Posterior vena cava (tissue), 2 donors: Measurements from ENCODE around the gene ITGA1. TPM values are rescaled to one million over a fixed set of nuclear protein-coding genes. Genes with fewer than 3 reads are reported as not detected.

Source experiments
- DNase-seq: peaks from one replicate; pipeline ENCODE4 v3.0.0-alpha.2; 2020; ENCODE audit warnings: low spot score
- intact Hi-C, 2 donors: fragments of 100-400 bp; cut with DNase I; formaldehyde crosslinking; loops; one replicate each; pipeline versions ENCODE4 v1.14.1 to v1.14.2; 2022 to 2023
- total RNA-seq, 2 donors: library from RNA; stranded (reverse); fragmentation: NEBNext Ultra II Directional; extraction: Animal tissue kit (Norgen Biotek cat#: 25700); gene quantifications; one replicate each; pipeline ENCODE4 v1.2.1, GENCODE V29; 2021
- donor health status: DM: yes; HTN: yes; CAD: no.
- donor health status: DM: yes; HTN: yes; CAD: no.

Gene ITGA1
- total RNA-seq, 2 donors from 2014 or later: 134 to 213 TPM

- DNase-seq: no peak
- intact Hi-C loops: no loop called here
These were observed 119.1 kb downstream of the ITGA1 start for GRCh38 chr5:52906845-52907244.

- no peak for DNase-seq
- intact Hi-C loops: no loop called here
These were observed 121.5 kb downstream of the ITGA1 start for GRCh38 chr5:52909192-52909591.

- DNase-seq: no peak
- intact Hi-C loops: loop anchor here in 1 of 2 donors (10.0 kb wide), 2 partner anchors 105 to 245 kb away; no protein-coding TSS in a partner anchor
These were observed 122.4 kb downstream of the ITGA1 start for GRCh38 chr5:52910071-52910470.

- no peak for DNase-seq
These were observed 127.6 kb downstream of the ITGA1 start for GRCh38 chr5:52915176-52915875.

GRCh38 chr5:52920929-52921328 is 133.2 kb downstream of the ITGA1 start:
- no peak for DNase-seq
- intact Hi-C loops: loop anchor here in 1 of 2 donors (10.0 kb wide), 1 partner anchor 226 kb away; no protein-coding TSS in a partner anchor

More at GRCh38 chr5:52915176-52915875, 127.6 kb downstream of the ITGA1 start:
- intact Hi-C loops: loop anchor here (5.0 to 10.0 kb wide), 4 partner anchors 111 to 251 kb away; partner anchors contain the start of genes ITGA1 (in 1 of the 2) and PELO (in 1 of the 2)

GRCh38 chr5:52922384-52922783 is 134.7 kb downstream of the ITGA1 start:
- intact Hi-C loops: loop anchor here in 1 of 2 donors (10.0 kb wide), 1 partner anchor 228 kb away; no protein-coding TSS in a partner anchor
- no peak for DNase-seq

GRCh38 chr5:52924456-52924855 is 136.7 kb downstream of the ITGA1 start:
- intact Hi-C loops: loop anchor here in 1 of 2 donors (10.0 kb wide), 1 partner anchor 230 kb away; no protein-coding TSS in a partner anchor
- DNase-seq: no peak

GRCh38 chr5:52925001-52925400 is 137.3 kb downstream of the ITGA1 start:
- no peak for DNase-seq
- intact Hi-C loops: loop anchor here in 1 of 2 donors (10.0 kb wide), 1 partner anchor 230 kb away; no protein-coding TSS in a partner anchor

DNA sequence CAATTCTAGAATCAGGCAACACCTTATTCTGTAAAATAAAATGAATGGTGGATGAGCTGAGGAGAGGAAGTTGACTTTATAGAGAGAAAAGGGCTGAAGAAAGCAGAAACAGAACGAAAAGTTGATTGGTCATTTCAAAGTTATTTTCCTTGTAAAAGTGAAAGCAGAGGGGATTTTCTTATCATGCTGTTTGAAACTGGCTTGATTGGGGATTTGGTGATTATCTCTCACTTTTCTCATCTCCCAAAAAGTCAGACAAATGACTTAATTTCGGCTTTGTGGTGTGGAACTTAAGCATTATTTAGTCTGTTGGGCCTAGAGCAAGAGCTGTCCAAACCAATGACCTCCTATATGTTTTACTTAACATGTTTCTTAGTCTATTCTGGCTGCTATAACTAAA is 141.0 kb downstream of the ITGA1 start:
- DNase-seq: no peak
- intact Hi-C loops: loop anchor here in 1 of 2 donors (10.0 kb wide), 1 partner anchor 234 kb away; no protein-coding TSS in a partner anchor

GRCh38 chr5:52938226-52938625 is 150.5 kb downstream of the ITGA1 start:
- no peak for DNase-seq
- intact Hi-C loops: no loop called here

DNA sequence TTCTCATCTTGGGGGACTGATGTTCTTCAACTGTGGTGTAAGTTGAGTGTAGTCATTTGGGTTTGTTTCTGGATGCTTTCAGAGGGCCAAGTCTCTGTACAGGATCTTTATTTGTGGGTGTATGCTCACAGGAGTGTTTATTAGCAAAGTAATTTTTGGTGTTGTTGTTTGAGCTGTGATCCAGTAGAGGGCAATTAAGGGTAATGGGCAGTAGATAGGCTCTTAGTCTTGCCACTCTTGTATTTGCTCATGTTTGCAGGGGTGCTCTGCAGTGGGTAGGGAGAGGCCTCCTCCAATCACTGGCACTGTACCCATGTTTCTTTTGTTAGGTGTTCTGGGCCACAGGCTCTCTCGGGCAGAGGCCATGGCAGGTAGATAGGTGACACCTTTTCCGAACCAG is 155.6 kb downstream of the ITGA1 start:
- DNase-seq: no peak
- intact Hi-C loops: no loop called here

- intact Hi-C loops: no loop called here
- no peak for DNase-seq
These were observed 156.1 kb downstream of the ITGA1 start for GRCh38 chr5:52943808-52944207.

DNA sequence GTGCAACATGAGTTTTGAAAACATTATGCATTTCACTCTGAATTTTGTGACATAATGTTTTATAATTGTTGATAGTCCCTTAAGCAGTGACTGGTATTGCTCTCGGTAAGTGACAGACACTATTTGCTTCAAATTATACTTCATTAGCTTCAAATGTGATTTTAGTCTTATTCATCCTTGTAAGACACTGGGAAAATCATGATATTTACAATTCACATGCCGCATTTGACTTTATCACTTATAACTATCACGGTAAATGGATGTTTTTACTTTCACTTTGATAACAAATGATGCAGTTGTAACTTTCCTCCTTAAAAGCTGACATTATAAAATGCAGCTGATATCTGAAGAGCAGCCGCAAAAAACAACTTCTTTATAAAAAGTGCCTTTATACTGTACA is 157.3 kb downstream of the ITGA1 start:
- no peak for DNase-seq
- intact Hi-C loops: no loop called here

DNA sequence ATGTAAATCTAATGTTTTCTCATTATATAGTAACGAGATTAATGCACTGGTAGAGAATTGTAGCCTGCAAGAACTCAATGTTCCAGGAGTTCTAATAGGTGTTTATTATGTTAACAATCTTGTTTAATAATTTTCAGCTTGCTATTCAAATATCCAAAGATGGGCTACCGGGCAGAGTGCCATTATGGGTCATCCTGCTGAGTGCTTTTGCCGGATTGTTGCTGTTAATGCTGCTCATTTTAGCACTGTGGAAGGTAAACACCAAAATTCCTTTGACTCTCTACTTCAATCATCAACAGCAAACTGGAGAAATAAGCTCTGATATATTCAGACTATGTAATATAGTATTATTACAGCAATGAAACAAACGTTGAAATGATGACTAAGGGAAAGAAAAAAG is 159.5 kb downstream of the ITGA1 start:
- DNase-seq: no peak
- intact Hi-C loops: no loop called here

DNA sequence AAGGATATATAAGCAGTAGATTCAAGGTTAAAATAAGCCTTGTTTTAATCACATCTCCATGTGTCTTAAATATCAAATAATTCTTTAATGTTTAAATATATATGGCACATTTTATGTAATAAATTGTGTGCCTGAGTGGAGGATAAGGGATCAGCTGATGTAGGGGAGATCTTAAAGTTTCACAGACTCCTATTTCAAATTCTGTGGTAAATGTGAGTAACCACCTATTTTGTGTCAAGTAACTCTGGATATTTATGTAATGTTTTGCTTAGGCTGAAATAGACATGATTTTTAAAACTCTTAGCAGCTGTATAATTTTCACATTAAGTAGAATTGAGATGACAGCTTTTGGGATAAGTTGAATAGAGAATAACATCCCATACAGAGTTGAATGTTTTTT is 160.1 kb downstream of the ITGA1 start:
- intact Hi-C loops: no loop called here
- DNase-seq: no peak

- intact Hi-C loops: no loop called here
- DNase-seq: no peak
These were observed 160.8 kb downstream of the ITGA1 start for GRCh38 chr5:52948418-52949076.

- intact Hi-C loops: loop anchor here (5.0 to 10.0 kb wide), 2 partner anchors 144 to 147 kb away; no protein-coding TSS in a partner anchor
These were observed 163.0 kb downstream of the ITGA1 start for GRCh38 chr5:52950686-52951085.

DNA sequence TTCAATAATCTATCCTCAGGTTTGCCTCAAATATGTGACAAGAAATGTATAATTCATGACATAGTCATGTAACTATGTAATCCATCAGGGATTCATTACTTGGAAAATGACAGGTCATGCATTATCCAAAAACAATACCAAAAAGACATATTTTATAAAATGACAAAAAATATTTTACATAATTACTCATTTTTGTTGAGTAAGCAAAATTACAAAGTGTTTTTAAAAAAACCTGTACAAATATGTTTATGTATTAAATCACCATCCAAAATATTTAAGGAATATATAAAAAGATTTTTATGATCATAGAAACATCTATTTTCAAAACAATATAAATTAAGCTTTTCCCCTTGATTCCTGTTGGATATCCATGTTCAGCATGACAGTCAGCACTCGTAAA is 164.8 kb downstream of the ITGA1 start:
- intact Hi-C loops: loop anchor here (5.0 to 10.0 kb wide), 2 partner anchors 142 to 145 kb away; no protein-coding TSS in a partner anchor
- DNase-seq: no peak

More at GRCh38 chr5:52950686-52951085, 163.0 kb downstream of the ITGA1 start:
- no peak for DNase-seq

GRCh38 chr5:52956014-52956413 is 168.3 kb downstream of the ITGA1 start:
- no peak for DNase-seq
- intact Hi-C loops: loop anchor here in 1 of 2 donors (10.0 kb wide), 1 partner anchor 139 kb away; no protein-coding TSS in a partner anchor
